ENCODE results near the gene SMYD4.
"Not testable (repeated sequence)": the region's sequence is repeated elsewhere in the genome, so short reads cannot be mapped to it uniquely, and the experiment has no call there.

The SMYD4 gene

GRCh38 chr17:1829592-1830257 lies at the start of gene SMYD4, which contains the start of gene RPA1:
Gene SMYD4 (minus strand): TSS chr17:1829902. CDS start chr17:1827994, 1,908 bp downstream.
Gene RPA1 (plus strand): TSS chr17:1830005. CDS start chr17:1830094, 89 bp downstream.
- Mint-ChIP-seq H3K27ac (peak within 1 kb of the TSS; percentile 90), H3K9me3 (no peaks in the 10 kb centered on the region), H3K4me1 (peaks cover 30 to 49% of the 10 kb centered on the region in 2 donors), H3K4me3 (peak within 1 kb of the TSS; percentile 90 to 92), H3K36me3 (peaks cover 14 to 32% of the 10 kb centered on the region in 2 donors), H3K27me3 (no peaks in the 10 kb centered on the region)
- peak; percentile 98 to 99 for ATAC-seq (replicated peaks)
- peak; percentile 81 for DNase-seq

- no peak overlapping the region for H3K4me3 Mint-ChIP-seq
- no peak for ATAC-seq (replicated peaks)
- peaks cover 50 to 68% of the 10 kb centered on the region in 2 donors for H3K36me3 Mint-ChIP-seq
Observed at GRCh38 chr17:1878419-1879121, 48.9 kb upstream of the SMYD4 start.

GRCh38 chr17:1875597-1875996 lies 45.9 kb upstream of the SMYD4 start:
- no peak overlapping the region for H3K27ac Mint-ChIP-seq
- H3K36me3 Mint-ChIP-seq: peaks cover 43 to 71% of the 10 kb centered on the region in 2 donors
- no peaks in the 10 kb centered on the region for H3K9me3 Mint-ChIP-seq
- no peaks in the 10 kb centered on the region for H3K27me3 Mint-ChIP-seq
- peaks cover 0 to 3% of the 10 kb centered on the region in 2 donors for H3K4me1 Mint-ChIP-seq
- ATAC-seq (replicated peaks) (no peak), DNase-seq (no peak)
- no peak overlapping the region for H3K4me3 Mint-ChIP-seq

More at GRCh38 chr17:1878419-1879121, 48.9 kb upstream of the SMYD4 start:
- no peaks in the 10 kb centered on the region for H3K9me3 Mint-ChIP-seq
- H3K27ac Mint-ChIP-seq: no peak overlapping the region
- no peaks in the 10 kb centered on the region for H3K27me3 Mint-ChIP-seq
- peaks cover 0 to under 1% of the 10 kb centered on the region in 2 donors for H3K4me1 Mint-ChIP-seq
- DNase-seq: no peak

- H3K27ac Mint-ChIP-seq: no peak overlapping the region
- H3K36me3 Mint-ChIP-seq: peaks cover 28 to 54% of the 10 kb centered on the region in 2 donors
- no peak overlapping the region for H3K4me3 Mint-ChIP-seq
- DNase-seq (no peak), ATAC-seq (replicated peaks) (no peak)
- H3K4me1 Mint-ChIP-seq: peaks cover 0 to 3% of the 10 kb centered on the region in 2 donors
- H3K9me3 Mint-ChIP-seq: no peaks in the 10 kb centered on the region
- H3K27me3 Mint-ChIP-seq: no peaks in the 10 kb centered on the region
Observed at GRCh38 chr17:1873418-1873817, 43.7 kb upstream of the SMYD4 start.

GRCh38 chr17:1872976-1873375 lies 43.3 kb upstream of the SMYD4 start:
- no peaks in the 10 kb centered on the region for H3K9me3 Mint-ChIP-seq
- ATAC-seq (replicated peaks) (no peak), DNase-seq (no peak)
- H3K27me3 Mint-ChIP-seq: no peaks in the 10 kb centered on the region
- no peak overlapping the region for H3K27ac Mint-ChIP-seq
- peaks cover 0 to 3% of the 10 kb centered on the region in 2 donors for H3K4me1 Mint-ChIP-seq
- no peak overlapping the region for H3K4me3 Mint-ChIP-seq
- H3K36me3 Mint-ChIP-seq: peaks cover 26 to 53% of the 10 kb centered on the region in 2 donors

GRCh38 chr17:1872254-1872653 lies 42.6 kb upstream of the SMYD4 start:
- no peaks in the 10 kb centered on the region for H3K27me3 Mint-ChIP-seq
- ATAC-seq (replicated peaks) (no peak), DNase-seq (no peak)
- peaks cover 29 to 51% of the 10 kb centered on the region in 2 donors for H3K36me3 Mint-ChIP-seq
- no peak overlapping the region for H3K27ac Mint-ChIP-seq
- no peaks in the 10 kb centered on the region for H3K9me3 Mint-ChIP-seq
- peaks cover 0 to 3% of the 10 kb centered on the region in 2 donors for H3K4me1 Mint-ChIP-seq
- H3K4me3 Mint-ChIP-seq: no peak overlapping the region

- Mint-ChIP-seq H3K27me3 (no peaks in the 10 kb centered on the region), H3K4me3 (no peak overlapping the region)
- DNase-seq: no peak
Observed at GRCh38 chr17:1871756-1872155, 42.1 kb upstream of the SMYD4 start.

GRCh38 chr17:1870592-1870991 lies 40.9 kb upstream of the SMYD4 start:
- no peaks in the 10 kb centered on the region for H3K9me3 Mint-ChIP-seq
- ATAC-seq (replicated peaks) (no peak), DNase-seq (no peak)
- no peak overlapping the region for H3K27ac Mint-ChIP-seq
- no peak overlapping the region for H3K4me3 Mint-ChIP-seq
- H3K4me1 Mint-ChIP-seq: peaks cover 0 to 3% of the 10 kb centered on the region in 2 donors
- H3K36me3 Mint-ChIP-seq: peaks cover 21 to 47% of the 10 kb centered on the region in 2 donors
- H3K27me3 Mint-ChIP-seq: no peaks in the 10 kb centered on the region

More at GRCh38 chr17:1871756-1872155, 42.1 kb upstream of the SMYD4 start:
- peaks cover 0 to 3% of the 10 kb centered on the region in 2 donors for H3K4me1 Mint-ChIP-seq
- no peak overlapping the region for H3K27ac Mint-ChIP-seq
- no peaks in the 10 kb centered on the region for H3K9me3 Mint-ChIP-seq
- H3K36me3 Mint-ChIP-seq: peaks cover 24 to 50% of the 10 kb centered on the region in 2 donors
- no peak for ATAC-seq (replicated peaks)

GRCh38 chr17:1868090-1868489 lies 38.4 kb upstream of the SMYD4 start:
- no peak for DNase-seq
- no peaks in the 10 kb centered on the region for H3K9me3 Mint-ChIP-seq
- no peak overlapping the region for H3K4me3 Mint-ChIP-seq
- no peaks in the 10 kb centered on the region for H3K27me3 Mint-ChIP-seq
- H3K36me3 Mint-ChIP-seq: peaks cover 14 to 24% of the 10 kb centered on the region in 2 donors
- no peaks in the 10 kb centered on the region for H3K4me1 Mint-ChIP-seq
- H3K27ac Mint-ChIP-seq: no peak overlapping the region
- no peak for ATAC-seq (replicated peaks)

GRCh38 chr17:1867307-1867706 lies 37.6 kb upstream of the SMYD4 start:
- Mint-ChIP-seq H3K4me3 (no peak overlapping the region), H3K36me3 (peaks cover 13 to 20% of the 10 kb centered on the region in 2 donors), H3K9me3 (no peaks in the 10 kb centered on the region), H3K27ac (no peak overlapping the region), H3K4me1 (no peaks in the 10 kb centered on the region), H3K27me3 (no peaks in the 10 kb centered on the region)
- ATAC-seq (replicated peaks) (no peak), DNase-seq (no peak)

- Mint-ChIP-seq H3K27ac (no peak overlapping the region), H3K4me1 (no peaks in the 10 kb centered on the region), H3K4me3 (no peak overlapping the region), H3K27me3 (no peaks in the 10 kb centered on the region), H3K9me3 (no peaks in the 10 kb centered on the region), H3K36me3 (peaks cover 21 to 22% of the 10 kb centered on the region in 2 donors)
- peak; percentile 5 for DNase-seq
- ATAC-seq (replicated peaks): peak; percentile 44 to 57
Observed at GRCh38 chr17:1865252-1866037, 35.7 kb upstream of the SMYD4 start.

- Mint-ChIP-seq H3K4me3 (no peak overlapping the region), H3K9me3 (no peaks in the 10 kb centered on the region), H3K27ac (no peak overlapping the region), H3K27me3 (no peaks in the 10 kb centered on the region), H3K4me1 (no peaks in the 10 kb centered on the region), H3K36me3 (peaks cover 21 to 26% of the 10 kb centered on the region in 2 donors)
- ATAC-seq (replicated peaks) (no peak), DNase-seq (no peak)
Observed at GRCh38 chr17:1861391-1862010, 31.8 kb upstream of the SMYD4 start.

GRCh38 chr17:1860978-1861377 lies 31.3 kb upstream of the SMYD4 start:
- H3K4me3 Mint-ChIP-seq: no peak overlapping the region
- no peaks in the 10 kb centered on the region for H3K27me3 Mint-ChIP-seq
- no peak for DNase-seq
- no peaks in the 10 kb centered on the region for H3K9me3 Mint-ChIP-seq
- H3K4me1 Mint-ChIP-seq: no peaks in the 10 kb centered on the region
- no peak for ATAC-seq (replicated peaks)
- H3K36me3 Mint-ChIP-seq: peaks cover 21 to 26% of the 10 kb centered on the region in 2 donors
- H3K27ac Mint-ChIP-seq: no peak overlapping the region

GRCh38 chr17:1856462-1856861 lies 26.8 kb upstream of the SMYD4 start:
- not testable (repeated sequence) for H3K4me3 Mint-ChIP-seq; ATAC-seq (replicated peaks); H3K9me3 Mint-ChIP-seq; H3K27ac Mint-ChIP-seq; DNase-seq; H3K27me3 Mint-ChIP-seq
- Mint-ChIP-seq H3K36me3 (peaks cover 39 to 47% of the 10 kb centered on the region in 2 donors), H3K4me1 (peaks cover 6 to 10% of the 10 kb centered on the region in 2 donors)
